GM21723 (cell line): ENCODE results near the gene UBE2G2.

ENCODE experiments used
- ATAC-seq: cut with Tn5 transposase; IDR thresholded peaks from one replicate; pipeline ENCODE4 v1.9.1; 2021; ENCODE audit warnings: mild to moderate bottlenecking, moderate library complexity; ENCODE audit not compliant: unreplicated experiment

Gene UBE2G2

DNA sequence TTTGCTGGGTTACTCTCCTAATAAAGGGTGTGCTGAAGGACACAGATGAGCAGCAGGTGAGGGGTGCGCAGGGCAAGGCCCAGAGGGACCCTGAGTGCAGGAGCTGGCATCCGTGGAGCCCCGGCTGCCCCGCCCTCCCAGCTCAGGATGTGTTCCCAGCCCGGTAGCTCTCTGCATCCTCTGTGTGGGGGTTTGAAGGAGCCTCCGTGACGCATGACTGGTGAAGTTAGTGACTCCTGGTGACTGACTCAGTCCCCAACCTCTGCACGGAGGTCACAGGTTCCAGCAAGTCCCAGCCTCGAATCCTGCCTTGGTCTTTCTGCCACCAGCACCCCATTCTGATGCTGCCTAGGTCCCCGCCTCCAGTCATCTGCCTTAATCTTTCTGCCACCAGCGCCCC is 68.7 kb downstream of the UBE2G2 start:
- no peak for ATAC-seq

GRCh38 chr21:44732263-44732662 is 69.4 kb downstream of the UBE2G2 start:
- ATAC-seq: no peak

- no peak for ATAC-seq
Observed at GRCh38 chr21:44730951-44731579, 70.6 kb downstream of the UBE2G2 start.

DNA sequence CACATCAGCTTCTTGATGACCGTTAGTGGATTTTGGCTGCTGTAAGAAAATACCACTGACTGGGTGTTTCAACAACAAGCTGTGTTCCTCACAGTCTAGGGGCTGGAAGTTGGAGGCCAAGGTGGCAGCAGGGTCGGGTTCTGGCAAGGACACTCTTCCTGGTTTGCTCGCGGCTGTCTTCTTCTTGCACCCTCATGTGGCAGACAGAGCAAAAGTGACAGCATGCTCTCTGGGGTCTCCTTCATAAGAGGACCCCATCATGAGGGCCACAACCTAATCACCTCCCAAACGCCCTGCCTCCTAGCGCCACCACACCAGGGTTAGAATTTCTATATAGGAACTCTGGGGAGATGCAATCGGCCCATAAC is 71.6 kb downstream of the UBE2G2 start:
- ATAC-seq: no peak

- ATAC-seq: no peak
Observed at GRCh38 chr21:44729336-44730027, 72.1 kb downstream of the UBE2G2 start.

DNA sequence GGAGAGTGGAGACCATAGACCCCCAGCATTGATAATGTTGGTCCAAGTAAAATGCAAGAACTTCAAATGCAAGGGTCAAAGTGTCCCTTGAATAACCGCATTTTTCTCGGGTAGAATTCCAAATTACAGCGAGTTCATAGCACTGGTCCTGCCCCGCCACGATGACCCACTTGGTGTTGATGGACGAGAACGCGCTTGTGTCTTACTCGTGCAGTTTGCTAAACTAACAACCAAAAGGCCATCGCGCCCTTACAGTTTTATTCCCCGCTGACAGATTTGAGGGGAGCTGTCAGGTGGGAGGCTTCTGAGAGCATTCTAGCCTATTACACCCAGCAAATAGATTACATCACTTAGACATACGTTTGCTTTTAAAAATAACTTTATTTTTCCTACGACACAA is 72.9 kb downstream of the UBE2G2 start:
- ATAC-seq: no peak

- no peak for ATAC-seq
Observed at GRCh38 chr21:44727757-44728156, 73.9 kb downstream of the UBE2G2 start.

DNA sequence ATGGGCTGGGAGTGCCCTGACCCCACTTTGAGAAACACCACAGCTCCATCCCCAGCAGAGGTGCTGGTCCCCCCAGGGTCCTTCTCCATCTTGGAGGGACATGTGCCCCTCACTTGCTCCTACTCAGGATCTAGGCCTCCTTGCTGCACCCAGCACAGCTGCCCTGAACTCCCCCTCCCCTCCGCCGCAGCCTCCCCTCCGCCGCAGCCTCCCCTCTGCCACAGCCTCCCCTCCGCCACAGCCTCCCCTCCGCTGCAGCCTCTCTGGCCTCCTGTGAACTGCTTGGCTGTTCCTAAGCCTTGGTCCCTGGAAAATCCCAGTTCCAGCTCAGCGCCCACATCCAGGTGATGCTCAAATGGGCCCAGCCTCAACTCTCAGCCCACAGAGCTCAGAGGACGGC is 74.3 kb downstream of the UBE2G2 start:
- ATAC-seq: no peak

- ATAC-seq: no peak
Observed at GRCh38 chr21:44726826-44727225, 74.8 kb downstream of the UBE2G2 start.

DNA sequence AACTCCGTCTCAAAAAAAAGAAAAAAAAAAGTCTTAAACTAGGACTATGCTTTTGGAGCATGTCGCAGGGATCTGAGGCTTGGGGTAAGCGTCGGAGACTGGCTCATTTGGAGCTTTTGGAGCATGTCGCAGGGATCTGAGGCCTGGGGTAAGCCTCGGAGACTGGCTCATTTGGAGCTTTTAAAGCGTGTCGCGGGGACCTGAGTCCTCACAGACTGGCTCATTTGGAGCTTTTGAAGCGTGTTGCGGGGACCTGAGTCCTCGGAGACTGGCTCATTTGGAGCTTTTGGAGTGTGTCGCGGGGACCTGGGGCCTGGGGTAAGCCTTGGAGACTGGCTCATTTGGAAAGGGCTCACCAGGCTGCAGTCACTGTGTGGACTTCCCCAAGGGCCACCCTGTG is 76.7 kb downstream of the UBE2G2 start:
- no peak for ATAC-seq

DNA sequence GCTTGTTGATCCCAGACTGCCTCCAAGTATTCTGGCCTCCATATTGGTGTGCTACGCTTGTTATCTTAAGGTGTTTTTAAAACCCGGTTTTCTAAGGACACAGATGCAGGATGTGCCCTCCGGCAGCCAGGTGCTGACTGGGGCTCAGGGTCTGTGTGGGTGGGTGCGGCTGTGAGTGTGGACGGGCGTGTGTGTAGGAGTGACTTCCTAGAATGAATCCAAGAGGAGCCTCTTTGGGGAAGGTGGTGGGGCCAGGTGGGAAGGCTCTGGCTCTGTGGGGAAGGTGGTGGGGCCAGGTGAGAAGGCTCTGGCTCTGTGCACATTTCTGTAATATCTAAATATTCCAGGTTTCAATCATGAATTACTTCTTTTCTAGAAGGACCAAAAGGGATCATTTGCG is 77.4 kb downstream of the UBE2G2 start:
- ATAC-seq: no peak

DNA sequence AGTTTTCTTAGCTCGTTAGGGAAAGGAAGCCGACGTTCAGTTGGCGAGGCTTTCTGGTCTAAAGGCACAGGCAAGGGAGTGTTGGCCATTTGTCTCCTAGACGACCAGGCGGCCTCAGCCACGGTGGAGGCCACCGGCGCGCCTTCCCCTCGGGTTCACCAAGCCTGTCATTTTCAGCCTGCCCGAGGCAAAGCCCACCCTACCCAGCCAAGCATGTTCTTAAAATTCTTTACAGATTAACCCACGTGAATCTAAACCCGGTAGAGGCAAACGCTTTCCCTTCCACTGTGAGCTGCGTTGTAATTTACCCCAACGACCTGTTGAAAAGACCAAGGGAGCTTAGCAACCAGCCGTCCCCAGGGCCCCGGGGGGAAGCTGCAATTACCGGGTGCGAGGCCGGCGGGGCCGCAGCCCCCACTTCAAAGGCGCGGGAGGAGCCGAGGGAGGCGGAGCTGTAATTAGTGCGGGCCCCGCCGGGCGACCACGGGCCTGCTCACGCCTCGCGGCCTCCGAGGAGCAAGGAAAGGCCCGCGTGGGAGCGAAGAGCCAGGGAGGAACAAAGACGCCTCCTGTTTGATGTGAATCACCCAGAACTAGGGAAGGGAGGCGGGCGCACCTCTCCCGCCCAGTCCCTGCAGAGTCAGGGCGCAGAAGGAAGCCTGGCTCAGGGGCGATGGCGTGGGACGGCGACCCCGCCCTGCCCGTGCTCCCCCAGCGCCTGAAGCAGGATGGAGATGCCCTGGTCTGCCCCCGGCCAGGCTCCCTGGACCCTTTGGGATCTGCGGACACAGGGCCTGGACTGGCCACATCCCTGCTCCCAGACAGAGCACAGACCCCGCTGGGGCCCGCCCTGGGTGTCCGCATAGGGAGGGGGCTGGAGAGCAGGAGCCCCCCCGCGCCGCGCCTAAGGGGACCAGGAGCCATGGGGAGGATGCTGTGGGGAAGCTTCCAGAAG is 78.2 kb downstream of the UBE2G2 start:
- ATAC-seq: no peak

DNA sequence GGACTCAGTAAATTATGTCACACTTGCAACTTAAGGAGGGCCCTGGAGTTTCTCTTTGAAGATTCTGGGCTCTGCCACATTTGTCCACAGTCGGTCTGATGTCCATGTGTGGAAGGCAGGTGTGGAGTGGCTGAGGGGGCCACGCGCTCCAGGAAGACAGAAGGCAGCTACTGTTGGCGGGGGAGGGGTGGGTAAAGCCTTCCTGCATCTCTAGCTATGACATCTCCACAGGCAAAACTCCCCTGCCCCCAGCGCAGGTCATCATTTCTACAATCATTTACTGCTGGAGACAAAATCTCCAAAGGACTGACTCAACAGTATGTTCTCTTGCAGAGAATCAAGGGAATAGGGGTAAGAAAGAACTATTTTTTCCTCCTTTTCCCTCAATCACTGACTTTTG is 78.9 kb downstream of the UBE2G2 start:
- no peak for ATAC-seq

DNA sequence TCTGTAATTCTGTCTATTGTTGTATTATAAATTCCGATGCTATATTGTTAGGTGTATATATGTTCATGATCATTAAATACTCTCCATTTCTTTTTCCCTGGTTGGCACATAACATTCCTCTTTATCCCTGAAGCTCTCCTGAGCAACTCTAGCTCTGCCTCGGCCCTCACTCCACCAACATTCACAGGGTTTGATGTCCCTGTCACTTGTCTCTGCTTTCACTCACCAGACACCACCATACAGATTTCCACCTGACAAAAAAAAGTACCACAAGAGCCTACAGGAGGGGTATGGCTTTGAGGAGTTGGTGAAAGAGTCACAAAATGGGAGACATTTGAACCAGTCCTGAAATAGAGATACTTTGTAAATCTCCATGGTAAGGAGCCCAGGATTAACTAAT is 81.5 kb downstream of the UBE2G2 start:
- ATAC-seq: no peak
